ENCODE results near the gene MARCHF11. TPM values are rescaled to one million over a fixed set of nuclear protein-coding genes. Genes with fewer than 3 reads are reported as not detected.

MARCHF11 gene
- total RNA-seq, 4 donors from 2014 or later: not detected

- no peak overlapping the region for H3K27ac ChIP-seq
- 60 to 75% methylated on average over 3 of the region's 3 CpGs for WGBS, 2 donors
- no peak for DNase-seq (ENCODE audit: low spot score in 2 of 2)
- H3K36me3 ChIP-seq: no peaks in the 10 kb centered on the region
- TF ChIP-seq POLR2A (IDR thresholded peaks at IDR 0.05): no peak
- H3K27me3 ChIP-seq: no peaks in the 10 kb centered on the region
- no peaks in the 10 kb centered on the region for H3K9me3 ChIP-seq
- no peaks in the 10 kb centered on the region for H3K4me1 ChIP-seq
- no peak overlapping the region for H3K4me3 ChIP-seq
Measured at GRCh38 chr5:16061163-16061562, 118.4 kb downstream of the MARCHF11 start.

- H3K36me3 ChIP-seq: no peaks in the 10 kb centered on the region
- H3K4me3 ChIP-seq: no peak overlapping the region
- no peak for TF ChIP-seq POLR2A (IDR thresholded peaks at IDR 0.05)
- no peak for TF ChIP-seq EP300 (IDR thresholded peaks at IDR 0.05)
- no peak for TF ChIP-seq CTCF (IDR thresholded peaks at IDR 0.05)
- H3K4me1 ChIP-seq: no peaks in the 10 kb centered on the region
- WGBS, 2 donors: 17 to 44% methylated on average over 1 of the region's 1 CpG
- no peak for DNase-seq (ENCODE audit: low spot score in 2 of 2)
- H3K27me3 ChIP-seq: no peaks in the 10 kb centered on the region
- H3K9me3 ChIP-seq: no peaks in the 10 kb centered on the region
- H3K27ac ChIP-seq: no peak overlapping the region
Measured at GRCh38 chr5:16057277-16057676, 122.3 kb downstream of the MARCHF11 start.

- no peak overlapping the region for H3K27ac ChIP-seq
- H3K36me3 ChIP-seq: no peaks in the 10 kb centered on the region
- DNase-seq (ENCODE audit: low spot score in 2 of 2): no peak
- H3K4me3 ChIP-seq: no peak overlapping the region
- TF ChIP-seq POLR2A (IDR thresholded peaks at IDR 0.05): no peak
- no peak for TF ChIP-seq EP300 (IDR thresholded peaks at IDR 0.05)
- TF ChIP-seq CTCF (IDR thresholded peaks at IDR 0.05): no peak
- H3K4me1 ChIP-seq: no peaks in the 10 kb centered on the region
- H3K9me3 ChIP-seq: no peaks in the 10 kb centered on the region
- WGBS, 2 donors: 44 to 51% methylated on average over 3 of the region's 3 CpGs
- no peaks in the 10 kb centered on the region for H3K27me3 ChIP-seq
Measured at GRCh38 chr5:16051246-16051755, 128.3 kb downstream of the MARCHF11 start.

GRCh38 chr5:16050414-16050813, 129.2 kb downstream of the MARCHF11 start:
- no peak overlapping the region for H3K4me3 ChIP-seq
- H3K27ac ChIP-seq: no peak overlapping the region
- H3K4me1 ChIP-seq: no peaks in the 10 kb centered on the region
- H3K9me3 ChIP-seq: no peaks in the 10 kb centered on the region
- no peaks in the 10 kb centered on the region for H3K27me3 ChIP-seq
- WGBS, 2 donors: 72 to 88% methylated on average over 1 of the region's 1 CpG
- TF ChIP-seq CTCF (IDR thresholded peaks at IDR 0.05): no peak
- TF ChIP-seq POLR2A (IDR thresholded peaks at IDR 0.05): no peak
- no peak for TF ChIP-seq EP300 (IDR thresholded peaks at IDR 0.05)
- DNase-seq (ENCODE audit: low spot score in 2 of 2): no peak
- no peaks in the 10 kb centered on the region for H3K36me3 ChIP-seq

GRCh38 chr5:16049761-16050160, 129.8 kb downstream of the MARCHF11 start:
- no peak for TF ChIP-seq CTCF (IDR thresholded peaks at IDR 0.05)
- TF ChIP-seq POLR2A (IDR thresholded peaks at IDR 0.05): no peak
- no peak for TF ChIP-seq EP300 (IDR thresholded peaks at IDR 0.05)
- no peak for DNase-seq (ENCODE audit: low spot score in 2 of 2)
- Histone ChIP-seq H3K9me3 (no peaks in the 10 kb centered on the region), H3K4me3 (no peak overlapping the region), H3K36me3 (no peaks in the 10 kb centered on the region), H3K4me1 (no peaks in the 10 kb centered on the region), H3K27ac (no peak overlapping the region), H3K27me3 (no peaks in the 10 kb centered on the region)
- 88 to 89% methylated on average over 1 of the region's 1 CpG for WGBS, 2 donors

- no peak for TF ChIP-seq CTCF (IDR thresholded peaks at IDR 0.05)
- no peak for TF ChIP-seq POLR2A (IDR thresholded peaks at IDR 0.05)
- TF ChIP-seq EP300 (IDR thresholded peaks at IDR 0.05): no peak
- H3K4me1 ChIP-seq: no peaks in the 10 kb centered on the region
- H3K4me3 ChIP-seq: no peak overlapping the region
- no peaks in the 10 kb centered on the region for H3K27me3 ChIP-seq
- H3K27ac ChIP-seq: no peak overlapping the region
- no peaks in the 10 kb centered on the region for H3K36me3 ChIP-seq
- DNase-seq (ENCODE audit: low spot score in 2 of 2): no peak
- no peaks in the 10 kb centered on the region for H3K9me3 ChIP-seq
Measured at GRCh38 chr5:16048132-16048531, 131.5 kb downstream of the MARCHF11 start.
